ENCODE results near the gene GBF1.
A peak's percentile ranks its signal among the peaks of the same experiment; 100 is the strongest.

The GBF1 gene

DNA sequence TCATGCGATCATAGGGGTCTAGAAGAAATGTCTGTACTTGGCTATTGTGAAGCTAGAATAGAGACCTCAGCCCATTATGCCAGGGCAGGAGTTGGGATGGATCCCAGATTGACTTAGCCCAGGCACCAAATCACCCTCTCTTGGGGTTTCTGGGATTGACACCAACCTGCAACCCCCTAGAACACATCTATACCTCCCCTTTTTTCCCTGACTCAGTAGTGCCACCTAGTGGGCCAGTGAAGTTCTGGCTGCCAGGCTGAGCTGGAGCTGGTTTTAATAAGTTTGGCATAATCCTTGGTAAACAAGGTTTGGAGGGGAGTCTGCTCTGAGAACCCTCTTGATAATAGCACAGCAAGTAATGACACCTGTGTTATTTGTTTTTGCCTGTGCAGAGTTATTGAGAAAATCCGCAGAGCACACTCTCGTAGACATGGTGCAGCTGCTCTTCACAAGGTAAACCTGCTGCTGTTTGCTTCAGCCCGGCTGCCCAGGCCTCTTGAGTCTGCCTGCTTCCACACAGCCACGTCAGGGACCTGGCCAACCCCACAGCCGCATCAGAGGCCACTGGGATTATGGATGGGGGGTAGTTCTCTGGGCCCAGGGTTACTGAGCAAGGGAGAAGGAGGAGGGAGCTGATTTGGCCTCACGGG is 106.9 kb downstream of the GBF1 start:
- no peak overlapping the region for H3K4me3 ChIP-seq (ENCODE audit: low read depth, low read length)
- TF ChIP-seq, protein P1, sequence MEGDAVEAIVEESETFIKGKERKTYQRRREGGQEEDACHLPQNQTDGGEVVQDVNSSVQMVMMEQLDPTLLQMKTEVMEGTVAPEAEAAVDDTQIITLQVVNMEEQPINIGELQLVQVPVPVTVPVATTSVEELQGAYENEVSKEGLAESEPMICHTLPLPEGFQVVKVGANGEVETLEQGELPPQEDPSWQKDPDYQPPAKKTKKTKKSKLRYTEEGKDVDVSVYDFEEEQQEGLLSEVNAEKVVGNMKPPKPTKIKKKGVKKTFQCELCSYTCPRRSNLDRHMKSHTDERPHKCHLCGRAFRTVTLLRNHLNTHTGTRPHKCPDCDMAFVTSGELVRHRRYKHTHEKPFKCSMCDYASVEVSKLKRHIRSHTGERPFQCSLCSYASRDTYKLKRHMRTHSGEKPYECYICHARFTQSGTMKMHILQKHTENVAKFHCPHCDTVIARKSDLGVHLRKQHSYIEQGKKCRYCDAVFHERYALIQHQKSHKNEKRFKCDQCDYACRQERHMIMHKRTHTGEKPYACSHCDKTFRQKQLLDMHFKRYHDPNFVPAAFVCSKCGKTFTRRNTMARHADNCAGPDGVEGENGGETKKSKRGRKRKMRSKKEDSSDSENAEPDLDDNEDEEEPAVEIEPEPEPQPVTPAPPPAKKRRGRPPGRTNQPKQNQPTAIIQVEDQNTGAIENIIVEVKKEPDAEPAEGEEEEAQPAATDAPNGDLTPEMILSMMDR (IDR thresholded peaks at IDR 0.05; ENCODE audit: insufficient read depth, low read depth, low read length, missing control alignments), result peak; percentile 89
- peak; percentile 74 for DNase-seq (ENCODE audit: low read depth)

DNA sequence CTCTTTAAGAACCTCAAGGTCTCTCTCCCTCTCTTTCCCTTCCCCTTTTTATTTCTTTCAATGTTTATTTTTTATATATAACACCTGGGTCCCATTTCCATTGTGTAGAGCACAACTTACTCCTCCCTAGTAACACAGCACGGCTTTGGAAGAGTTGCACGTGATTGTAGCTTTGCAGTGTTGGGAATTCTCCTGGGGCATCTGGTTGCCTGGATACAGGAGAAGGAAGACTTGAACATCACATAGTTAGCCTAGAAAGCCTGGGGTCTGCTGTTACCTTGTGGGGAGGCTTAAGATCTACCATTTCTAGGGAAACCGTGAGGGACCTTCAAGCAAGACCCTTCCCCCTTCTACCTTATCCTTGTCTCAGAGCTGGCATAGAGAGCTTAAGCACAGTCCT is 109.1 kb downstream of the GBF1 start:
- TF ChIP-seq, protein P1 (IDR thresholded peaks at IDR 0.05; ENCODE audit: insufficient read depth, low read depth, low read length, missing control alignments), result no peak
- DNase-seq (ENCODE audit: low read depth), result no peak
- no peak overlapping the region for H3K4me3 ChIP-seq (ENCODE audit: low read depth, low read length)

- no peak overlapping the region for H3K4me3 ChIP-seq (ENCODE audit: low read depth, low read length)
- TF ChIP-seq, protein P1 (IDR thresholded peaks at IDR 0.05; ENCODE audit: insufficient read depth, low read depth, low read length, missing control alignments), result no peak
- no peak for DNase-seq (ENCODE audit: low read depth)
These were observed 113.5 kb downstream of the GBF1 start for GRCh38 chr10:102358712-102359382.

DNA sequence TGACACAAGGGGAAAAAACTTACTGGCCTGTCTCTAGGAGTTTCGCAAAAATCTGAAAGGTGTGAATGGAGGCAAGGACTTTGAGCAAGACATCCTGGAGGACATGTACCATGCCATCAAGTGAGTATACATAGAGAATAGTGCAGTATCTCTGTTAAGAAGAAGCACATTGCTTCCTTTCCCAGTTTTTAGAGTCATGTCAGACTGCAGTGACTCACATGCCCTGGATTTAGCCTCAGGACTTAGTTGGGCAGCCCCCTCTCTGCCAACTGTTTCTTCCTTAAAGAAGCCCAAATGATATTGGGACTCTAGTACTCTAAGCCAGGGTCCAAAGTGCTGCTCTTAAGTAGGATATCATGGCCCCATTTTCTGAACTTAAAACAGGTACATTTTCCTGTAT is 122.1 kb downstream of the GBF1 start:
- TF ChIP-seq, protein P1 (IDR thresholded peaks at IDR 0.05; ENCODE audit: insufficient read depth, low read depth, low read length, missing control alignments), result no peak
- no peak overlapping the region for H3K4me3 ChIP-seq (ENCODE audit: low read depth, low read length)
- DNase-seq (ENCODE audit: low read depth), result no peak

DNA sequence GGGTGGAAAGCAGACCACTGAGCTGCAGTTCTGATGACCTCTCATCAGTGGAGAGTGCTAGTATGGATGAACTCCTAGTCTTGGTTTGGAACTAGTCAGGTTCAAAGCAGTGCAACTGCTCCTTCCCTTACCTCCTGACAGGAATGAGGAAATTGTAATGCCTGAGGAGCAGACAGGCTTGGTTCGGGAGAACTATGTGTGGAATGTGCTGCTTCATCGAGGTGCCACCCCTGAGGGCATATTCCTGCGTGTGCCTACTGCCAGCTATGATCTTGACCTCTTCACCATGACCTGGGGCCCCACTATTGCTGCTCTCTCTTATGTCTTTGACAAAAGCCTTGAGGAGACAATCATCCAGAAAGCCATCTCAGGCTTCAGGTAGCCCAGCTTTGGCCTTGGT is 122.7 kb downstream of the GBF1 start:
- DNase-seq (ENCODE audit: low read depth), result no peak
- TF ChIP-seq, protein P1 (IDR thresholded peaks at IDR 0.05; ENCODE audit: insufficient read depth, low read depth, low read length, missing control alignments), result no peak
- H3K4me3 ChIP-seq (ENCODE audit: low read depth, low read length), result no peak overlapping the region

- TF ChIP-seq, protein P1 (IDR thresholded peaks at IDR 0.05; ENCODE audit: insufficient read depth, low read depth, low read length, missing control alignments), result no peak
- H3K4me3 ChIP-seq (ENCODE audit: low read depth, low read length), result no peak overlapping the region
- DNase-seq (ENCODE audit: low read depth), result no peak
These were observed 126.0 kb downstream of the GBF1 start for GRCh38 chr10:102371295-102371694.
